ENCODE measurements around the gene OBSCN.
"Not testable (repeated sequence)": the region's sequence is repeated elsewhere in the genome, so short reads cannot be mapped to it uniquely, and the experiment has no call there.

OBSCN gene

GRCh38 chr1:228261706-228262105 lies 53.9 kb downstream of the OBSCN start:
- TF ChIP-seq ZFX (IDR thresholded peaks at IDR 0.05) (no peak), CTCF (conservative IDR thresholded peaks at IDR 0.05) (no peak)
- H3K27ac ChIP-seq, result no peak overlapping the region

DNA sequence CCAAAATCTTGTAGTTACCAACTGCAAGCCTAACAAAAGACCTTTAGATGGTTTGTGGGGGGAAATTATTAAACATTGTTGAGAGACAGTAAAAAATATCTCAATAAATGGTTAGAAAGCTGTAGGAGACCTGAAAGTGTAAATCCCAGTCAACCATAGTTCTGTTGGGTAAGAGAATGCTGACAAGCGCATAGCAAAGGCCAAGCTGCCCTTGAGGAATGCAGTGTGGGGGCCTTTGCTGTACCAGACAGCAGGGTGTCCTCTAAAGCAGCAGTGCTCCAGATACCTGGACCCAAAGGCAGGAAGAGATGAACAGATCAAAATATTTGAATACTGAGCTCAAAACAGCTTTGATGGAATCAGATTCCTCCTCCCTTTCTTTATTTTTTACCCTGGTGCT lies 54.6 kb downstream of the OBSCN start:
- no peak overlapping the region for H3K27ac ChIP-seq
- TF ChIP-seq CTCF (conservative IDR thresholded peaks at IDR 0.05) (no peak), ZFX (IDR thresholded peaks at IDR 0.05) (no peak)

- TF ChIP-seq CTCF (conservative IDR thresholded peaks at IDR 0.05) (no peak), ZFX (IDR thresholded peaks at IDR 0.05) (no peak)
- no peak overlapping the region for H3K27ac ChIP-seq
These were observed 55.8 kb downstream of the OBSCN start for GRCh38 chr1:228263636-228264035.

- TF ChIP-seq CTCF (conservative IDR thresholded peaks at IDR 0.05) (no peak), ZFX (IDR thresholded peaks at IDR 0.05) (no peak)
- H3K27ac ChIP-seq, result no peak overlapping the region
These were observed 56.4 kb downstream of the OBSCN start for GRCh38 chr1:228264090-228264829.

DNA sequence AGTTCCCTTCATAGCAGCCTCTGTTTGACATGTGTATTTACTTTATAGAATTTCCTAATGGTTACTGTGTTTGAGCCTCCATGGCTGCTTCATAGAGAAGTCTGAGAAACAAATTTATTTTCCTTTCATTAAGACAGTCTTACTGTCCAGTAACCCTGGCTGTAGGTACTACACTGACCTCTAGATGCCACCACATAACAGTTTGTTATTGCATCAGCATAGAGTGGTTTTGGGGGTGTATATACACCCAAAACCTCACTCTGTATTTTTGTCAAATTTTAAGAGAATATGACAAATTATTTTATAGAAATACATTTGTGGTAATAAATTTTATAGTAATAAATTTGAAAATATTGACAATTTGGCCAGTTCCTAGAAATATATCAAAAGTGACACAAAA lies 57.3 kb downstream of the OBSCN start:
- TF ChIP-seq ZFX (IDR thresholded peaks at IDR 0.05), result no peak
- peak; percentile 38 for TF ChIP-seq CTCF (conservative IDR thresholded peaks at IDR 0.05)
- H3K27ac ChIP-seq, result no peak overlapping the region

GRCh38 chr1:228267962-228268880 lies 60.4 kb downstream of the OBSCN start:
- H3K27ac ChIP-seq, result no peak overlapping the region
- no peak for TF ChIP-seq CTCF (conservative IDR thresholded peaks at IDR 0.05)
- TF ChIP-seq ZFX (IDR thresholded peaks at IDR 0.05), result no peak

GRCh38 chr1:228268881-228269265 lies 61.0 kb downstream of the OBSCN start:
- no peak for TF ChIP-seq CTCF (conservative IDR thresholded peaks at IDR 0.05)
- TF ChIP-seq ZFX (IDR thresholded peaks at IDR 0.05), result no peak
- H3K27ac ChIP-seq, result no peak overlapping the region

- not testable (repeated sequence) for H3K27ac ChIP-seq
These were observed 61.6 kb downstream of the OBSCN start for GRCh38 chr1:228269431-228269830.

All from C4-2B (cell line).